T-helper 2 cell treated with Interferon-gamma antibody and Interleukin-4, amounts not matched to agents 100 ng/mL and 5 ng/mL, for 36 hours (primary cell): Measurements from ENCODE around the gene HLCS. TPM values are rescaled to one million over a fixed set of nuclear protein-coding genes. Genes with fewer than 3 reads are reported as not detected.

Experiments used
- intact Hi-C: fragments of 100-400 bp; cut with micrococcal nuclease; formaldehyde crosslinking; loops from one replicate; pipeline ENCODE4 v1.15.1; 2023
- total RNA-seq: library from RNA; stranded (reverse); gene quantifications from 2 replicates; pipeline ENCODE4 v1.2.3, GENCODE V29; 2022

Gene HLCS
- total RNA-seq, 1 donor from 2014 or later: 19.4 TPM

DNA sequence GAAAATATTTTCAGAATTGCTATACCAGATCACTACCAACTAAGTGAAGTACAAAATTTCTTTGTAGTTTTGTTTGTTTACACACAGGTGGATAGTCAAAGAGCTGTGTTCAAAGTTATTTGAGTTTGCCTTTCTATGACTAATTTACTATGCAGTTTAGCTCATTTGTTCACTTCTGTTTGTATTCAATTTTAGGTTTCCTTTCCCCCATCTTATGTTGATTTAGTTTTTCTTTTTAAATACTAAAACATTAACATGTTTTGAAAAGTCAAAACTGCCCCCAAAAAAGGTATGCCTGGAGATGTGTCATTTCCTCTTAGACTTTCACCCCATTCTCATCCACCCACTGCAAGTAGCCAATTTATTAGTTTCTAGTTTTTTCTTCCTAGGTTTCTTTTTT is 21.4 kb upstream of the HLCS start:
- intact Hi-C loops: loop anchor here (5.0 to 10.0 kb wide), 2 partner anchors 84 to 377 kb away; partner anchors contain the start of genes DYRK1A, PIGP and TTC3

GRCh38 chr21:36985751-36986594 is 19.5 kb upstream of the HLCS start:
- intact Hi-C loops: loop anchor here (5.0 to 10.0 kb wide), 2 partner anchors 86 to 379 kb away; partner anchors contain the start of genes DYRK1A, PIGP and TTC3

GRCh38 chr21:36981977-36982700 is 15.7 kb upstream of the HLCS start:
- intact Hi-C loops: loop anchor here (10.0 kb wide), 1 partner anchor 383 kb away; the partner anchor contains the start of gene DYRK1A

DNA sequence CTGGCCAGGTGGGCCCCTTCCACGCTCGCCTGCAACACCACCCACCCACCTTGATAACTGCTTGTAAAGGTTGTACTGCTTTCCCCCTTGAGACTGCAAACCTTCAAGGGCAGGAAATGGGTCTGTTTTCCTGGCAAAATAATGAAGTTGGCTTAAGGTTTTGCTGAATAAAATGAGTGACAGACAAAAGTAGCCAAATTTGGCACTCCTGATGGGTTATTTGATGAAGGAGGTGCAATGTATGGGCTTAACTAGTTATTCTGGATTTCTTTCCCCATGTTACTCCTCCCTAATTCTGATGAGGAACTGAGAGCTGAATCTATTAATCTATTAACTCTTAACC is 14.6 kb upstream of the HLCS start:
- intact Hi-C loops: loop anchor here (10.0 kb wide), 1 partner anchor 384 kb away; the partner anchor contains the start of gene DYRK1A

- intact Hi-C loops: loop anchor here (10.0 kb wide), 1 partner anchor 384 kb away; the partner anchor contains the start of gene DYRK1A
Observed at GRCh38 chr21:36980280-36981048, 14.0 kb upstream of the HLCS start.

DNA sequence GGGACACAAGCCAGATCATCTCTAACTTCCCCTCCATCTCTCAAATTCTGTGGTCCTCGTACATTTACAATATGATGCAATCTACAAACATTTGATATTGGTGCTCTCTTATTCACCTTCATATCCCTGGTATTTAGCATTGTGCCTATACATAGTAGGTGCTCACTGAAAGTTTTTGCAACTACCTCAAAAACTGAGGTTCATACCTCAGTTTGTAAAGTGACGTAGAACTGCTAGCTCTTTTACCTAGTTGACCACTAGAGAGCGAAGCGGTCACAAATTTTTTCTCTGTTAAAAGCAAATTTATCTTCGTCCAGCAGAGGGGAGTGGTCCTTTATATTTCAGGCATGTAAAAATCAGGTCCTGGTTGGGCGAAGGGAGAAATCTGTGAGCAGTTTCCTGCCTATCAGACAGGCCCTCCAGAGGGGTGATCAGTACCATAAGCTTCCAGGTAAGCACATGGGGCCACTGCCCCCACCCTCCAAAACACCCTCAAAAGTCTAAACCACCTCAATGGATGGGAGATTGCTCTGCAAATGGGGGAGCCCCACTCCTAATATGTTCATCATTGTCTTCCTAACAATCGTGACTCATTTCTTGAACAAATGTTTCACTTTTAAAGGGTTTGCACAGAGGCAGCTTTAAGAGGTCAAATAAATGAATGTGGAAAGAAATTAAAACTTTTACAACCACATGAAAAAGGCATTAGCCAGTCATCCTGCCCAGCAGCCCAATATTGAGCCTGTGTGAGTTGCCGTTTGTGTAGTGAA is 10.6 kb upstream of the HLCS start:
- intact Hi-C loops: loop anchor here (2.0 kb wide), 1 partner anchor 102 kb away; no protein-coding TSS in a partner anchor

DNA sequence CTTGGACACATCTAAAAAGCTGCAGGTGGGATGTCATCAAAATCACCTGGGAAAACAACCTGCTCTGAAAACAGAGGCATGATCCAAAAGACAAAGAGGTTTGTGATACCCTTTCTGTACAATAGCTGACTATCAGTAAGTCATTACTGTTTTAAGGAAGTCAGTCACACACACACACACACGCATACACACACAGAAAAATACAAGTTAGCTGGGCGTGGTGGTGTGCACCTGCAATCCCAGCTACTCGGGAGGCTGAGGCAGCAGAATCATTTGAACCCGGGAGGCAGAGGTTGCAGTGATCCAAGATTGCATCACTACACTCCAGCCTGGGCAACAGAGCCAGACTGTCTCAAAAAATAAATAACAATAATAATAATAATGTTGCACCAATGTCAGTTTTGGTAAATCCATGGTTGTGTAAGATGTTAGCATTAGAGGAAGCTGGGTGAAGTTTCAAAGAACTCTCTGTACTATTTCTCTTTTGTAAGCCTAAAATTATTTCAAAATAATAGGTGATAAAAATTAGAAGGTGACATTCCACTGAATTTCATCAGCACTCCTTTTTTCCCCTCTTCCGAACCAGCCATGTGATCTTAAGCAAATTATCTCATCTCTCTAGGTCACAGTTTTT is 9.9 kb upstream of the HLCS start:
- intact Hi-C loops: loop anchor here (2.0 kb wide), 1 partner anchor 102 kb away; no protein-coding TSS in a partner anchor

DNA sequence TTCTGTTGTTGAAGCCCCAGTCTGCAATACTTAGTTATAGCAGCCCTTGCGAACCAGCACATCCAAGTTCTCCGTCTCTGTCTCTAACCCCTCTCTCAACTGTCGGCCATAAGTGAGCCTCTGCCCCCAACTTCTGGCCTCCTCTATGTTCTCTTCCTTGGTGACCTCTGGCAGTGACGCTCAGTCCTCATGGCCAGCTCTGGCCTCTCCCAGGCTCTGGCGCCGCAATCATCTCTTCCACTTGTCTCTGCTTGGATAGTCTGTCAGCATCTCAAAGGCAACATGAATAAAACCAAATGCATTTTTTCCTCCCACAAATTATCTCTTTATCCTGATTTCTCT is 8.4 kb upstream of the HLCS start:
- intact Hi-C loops: no loop called here

DNA sequence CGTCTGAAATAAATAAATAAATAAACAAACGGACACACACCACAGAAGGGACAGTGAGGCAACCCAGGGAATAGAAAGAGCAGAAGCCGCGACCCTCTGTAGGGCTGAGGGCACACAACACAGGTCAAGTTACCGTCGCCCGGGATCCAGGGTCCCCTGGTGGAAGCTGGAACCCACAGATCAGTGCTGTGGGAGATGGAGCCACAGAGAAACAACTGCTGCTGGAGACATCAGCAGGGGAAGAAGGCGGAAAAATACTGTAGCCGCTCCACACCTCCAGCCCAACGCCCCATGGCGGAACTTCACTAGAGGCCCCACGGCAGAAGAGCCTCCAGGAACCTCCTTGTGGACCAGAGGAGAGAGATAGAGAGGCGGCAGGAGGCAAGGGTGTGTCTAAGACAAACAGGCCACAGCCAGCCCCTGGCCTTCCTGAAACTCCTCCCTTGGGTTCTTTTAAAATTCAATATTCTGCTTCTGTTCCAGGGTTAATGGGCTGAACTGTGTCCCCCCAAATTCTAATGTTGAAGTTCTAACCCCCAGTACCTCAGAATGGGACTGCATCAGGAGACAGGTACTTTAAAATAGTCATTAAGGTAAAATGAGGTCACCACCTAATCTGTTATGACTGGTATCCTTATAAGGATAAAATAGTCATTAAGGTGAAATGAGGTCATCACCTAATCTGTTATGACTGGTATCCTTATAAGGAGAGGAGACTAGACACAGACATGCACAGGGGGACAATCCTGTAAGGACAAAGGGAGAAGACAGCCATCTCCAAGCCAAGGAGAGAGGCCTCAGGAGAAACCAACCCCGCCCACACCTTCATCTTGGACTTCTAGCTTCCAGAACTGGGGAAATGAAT is 7.7 kb upstream of the HLCS start:
- intact Hi-C loops: no loop called here

DNA sequence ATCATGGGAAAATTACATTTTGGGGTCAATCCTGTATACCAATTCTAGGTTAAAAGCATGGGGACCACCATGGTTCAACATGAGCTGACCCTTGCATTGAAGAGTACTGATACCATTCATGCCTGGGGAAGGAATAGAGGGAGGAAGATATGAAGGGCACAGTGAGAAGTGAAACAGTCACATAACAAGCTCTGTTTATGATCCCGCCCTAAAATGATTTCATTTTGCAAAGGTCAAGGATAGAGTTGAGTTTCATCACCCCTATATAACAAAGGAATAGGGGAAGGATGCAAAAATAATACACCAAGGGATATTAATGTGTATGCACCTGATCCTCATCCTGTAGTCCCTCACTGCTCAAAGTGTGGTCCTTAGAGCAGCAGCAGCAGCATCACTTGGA is 2.5 kb upstream of the HLCS start:
- intact Hi-C loops: loop anchor here (5.0 kb wide), 1 partner anchor 593 kb away; no protein-coding TSS in a partner anchor

GRCh38 chr21:36968414-36968813 is 1.9 kb upstream of the HLCS start:
- intact Hi-C loops: loop anchor here (5.0 kb wide), 1 partner anchor 594 kb away; no protein-coding TSS in a partner anchor

DNA sequence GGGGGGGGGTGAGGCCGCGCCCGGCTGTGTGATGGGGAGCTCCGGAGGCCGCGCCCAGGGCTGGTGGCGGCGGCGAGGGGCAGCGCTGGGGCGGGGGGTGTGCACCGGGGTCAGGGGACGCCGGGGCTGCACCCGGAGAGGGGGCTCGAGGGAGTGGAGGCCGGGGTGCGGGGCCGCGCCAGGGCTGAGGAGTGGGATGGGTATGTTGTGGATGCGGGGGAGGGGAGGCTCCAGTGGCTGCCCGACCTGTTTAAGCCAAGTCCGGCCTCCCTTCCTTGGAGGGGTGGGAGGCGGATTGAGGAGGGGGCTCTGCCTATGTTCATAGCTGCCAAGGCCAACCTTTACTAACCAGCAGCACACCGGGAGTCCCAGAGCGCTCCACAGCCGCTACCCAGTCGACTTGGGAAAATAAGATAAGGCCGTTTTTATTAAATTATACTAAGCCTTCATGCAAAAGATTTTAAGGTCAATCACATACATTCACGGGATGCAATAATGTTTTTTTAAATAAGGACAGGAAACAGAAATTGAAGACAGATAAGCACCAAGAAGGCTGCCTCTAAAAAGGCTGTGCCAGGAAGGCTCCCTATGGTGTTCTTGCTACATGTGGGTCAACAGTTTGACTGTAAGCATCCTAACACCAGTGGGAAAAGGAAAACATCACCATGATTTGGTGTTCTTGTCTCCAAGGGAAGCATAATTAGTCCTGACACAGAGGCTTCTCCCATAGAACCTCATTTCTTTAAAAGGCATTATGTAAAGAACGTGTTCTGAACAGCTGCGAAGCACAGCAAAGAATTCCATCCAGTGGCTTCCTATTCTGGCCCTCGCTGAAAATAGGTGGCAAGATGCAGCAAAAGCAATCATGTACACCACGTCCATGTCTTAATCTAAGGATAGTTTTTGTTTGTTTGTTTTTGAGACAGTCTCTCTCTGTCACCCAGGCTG is 626 bp upstream of the HLCS start:
- intact Hi-C loops: loop anchor here (1.0 to 5.0 kb wide), 2 partner anchors 22 to 595 kb away; no protein-coding TSS in a partner anchor

- intact Hi-C loops: loop anchor here (1.0 to 5.0 kb wide), 2 partner anchors 24 to 597 kb away; no protein-coding TSS in a partner anchor
Observed at GRCh38 chr21:36965720-36966065, 776 bp downstream of the HLCS start.

DNA sequence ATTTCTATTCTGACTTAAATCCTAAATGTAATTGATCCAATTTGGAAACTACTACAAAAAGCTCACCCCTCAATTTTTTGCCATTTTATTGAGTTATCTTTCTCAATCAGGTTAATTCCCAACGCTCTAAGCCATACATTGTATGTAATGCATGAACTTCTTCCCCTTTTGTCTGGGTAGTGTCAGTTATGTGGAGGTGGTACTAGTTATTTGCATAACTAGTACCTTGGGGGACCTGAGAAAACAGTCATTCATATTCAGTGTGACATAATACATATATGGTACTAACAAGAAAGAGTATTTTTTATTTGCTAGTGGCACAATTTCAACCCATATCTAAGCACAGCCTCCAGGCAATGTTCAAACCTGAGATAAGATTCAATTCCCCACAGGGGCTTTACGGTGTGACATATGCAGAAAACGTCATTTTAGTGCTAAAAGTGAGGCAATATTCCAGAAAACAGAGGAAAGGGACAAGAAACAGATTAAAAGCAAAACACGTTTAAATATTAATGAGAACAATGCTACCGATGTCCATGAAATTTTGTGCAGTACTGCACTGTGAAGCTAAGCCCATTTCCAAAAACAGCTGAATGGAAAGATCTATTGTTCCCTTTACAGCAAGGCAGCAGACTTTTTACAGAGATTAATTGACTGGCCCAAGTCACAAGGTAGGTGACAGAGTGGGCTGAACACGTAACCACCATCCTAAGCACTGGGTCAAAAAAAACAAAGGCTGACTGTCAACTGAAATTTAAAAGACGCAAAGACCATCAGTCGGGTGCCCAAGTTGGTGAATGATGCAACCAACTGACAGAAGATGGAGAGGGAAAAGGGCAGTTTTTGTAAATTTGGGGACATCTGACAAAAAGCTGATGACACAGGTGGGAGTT is 1.4 kb downstream of the HLCS start:
- intact Hi-C loops: loop anchor here (5.0 kb wide), 1 partner anchor 597 kb away; no protein-coding TSS in a partner anchor

DNA sequence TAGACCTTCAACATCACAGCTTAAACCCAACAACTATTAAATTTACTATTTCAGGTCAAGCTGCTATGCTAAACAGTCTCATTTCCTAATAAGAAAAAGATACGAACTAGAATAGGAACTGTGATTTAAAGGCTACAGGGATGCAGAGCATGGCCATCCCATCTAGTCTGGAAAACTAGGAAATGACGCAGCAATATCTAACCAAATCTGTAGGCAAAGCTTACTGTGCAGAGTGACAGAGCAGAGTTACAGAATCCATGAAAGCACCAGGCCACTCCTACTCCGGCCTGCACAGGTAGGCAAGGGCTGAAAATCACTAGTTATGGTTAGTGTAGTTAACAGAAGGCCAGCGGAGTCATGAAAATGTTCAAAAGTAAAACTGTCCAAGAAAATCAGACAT is 2.1 kb downstream of the HLCS start:
- intact Hi-C loops: no loop called here

- intact Hi-C loops: no loop called here
Observed at GRCh38 chr21:36962098-36962780, 4.2 kb downstream of the HLCS start.
